NAMALWA (cell line): ENCODE data around the gene MEGF6.
A peak's percentile ranks its signal among the peaks of the same experiment; 100 is the strongest.
"Not testable (repeated sequence)": the region's sequence is repeated elsewhere in the genome, so short reads cannot be mapped to it uniquely, and the experiment has no call there.

Experiments
- DNase-seq: peaks from one replicate; pipeline ENCODE4 v3.0.0-alpha.2; 2015; ENCODE audit warnings: low spot score

MEGF6 gene

GRCh38 chr1:3590951-3591865, 20.1 kb downstream of the MEGF6 start:
- DNase-seq = peak; percentile 51

- no peak for DNase-seq
Measured at GRCh38 chr1:3590139-3590763, 21.1 kb downstream of the MEGF6 start.

- no peak for DNase-seq
Measured at GRCh38 chr1:3588395-3588794, 22.9 kb downstream of the MEGF6 start.

- DNase-seq = no peak
Measured at GRCh38 chr1:3586986-3587759, 24.1 kb downstream of the MEGF6 start.

- DNase-seq = no peak
Measured at GRCh38 chr1:3585940-3586568, 25.3 kb downstream of the MEGF6 start.

GRCh38 chr1:3585353-3585868, 25.9 kb downstream of the MEGF6 start:
- not testable (repeated sequence) for DNase-seq

- no peak for DNase-seq
Measured at GRCh38 chr1:3584915-3585314, 26.4 kb downstream of the MEGF6 start.

GRCh38 chr1:3583751-3584150, 27.6 kb downstream of the MEGF6 start:
- not testable (repeated sequence) for DNase-seq

- no peak for DNase-seq
Measured at GRCh38 chr1:3581296-3582036, 29.8 kb downstream of the MEGF6 start.

GRCh38 chr1:3580231-3580630, 31.1 kb downstream of the MEGF6 start:
- no peak for DNase-seq

GRCh38 chr1:3579626-3580025, 31.7 kb downstream of the MEGF6 start:
- no peak for DNase-seq

GRCh38 chr1:3578906-3579305, 32.4 kb downstream of the MEGF6 start:
- no peak for DNase-seq

GRCh38 chr1:3578433-3578805, 32.9 kb downstream of the MEGF6 start:
- no peak for DNase-seq

GRCh38 chr1:3577711-3578432, 33.4 kb downstream of the MEGF6 start:
- no peak for DNase-seq

GRCh38 chr1:3577300-3577699, 34.0 kb downstream of the MEGF6 start:
- no peak for DNase-seq

- DNase-seq = no peak
Measured at GRCh38 chr1:3575993-3576392, 35.3 kb downstream of the MEGF6 start.

- not testable (repeated sequence) for DNase-seq
Measured at GRCh38 chr1:3575515-3575914, 35.8 kb downstream of the MEGF6 start.

- DNase-seq = no peak
Measured at GRCh38 chr1:3573500-3573899, 37.8 kb downstream of the MEGF6 start.

- DNase-seq = not testable (repeated sequence)
Measured at GRCh38 chr1:3572638-3573037, 38.7 kb downstream of the MEGF6 start.

- DNase-seq = no peak
Measured at GRCh38 chr1:3571263-3571662, 40.0 kb downstream of the MEGF6 start.
